ENCODE results near the gene MGAT3.

GRCh38 chr22:39529487-39529851 lies 72.7 kb downstream of the MGAT3 start:
- TF ChIP-seq ARNT (IDR thresholded peaks at IDR 0.05) (no peak), ELF4 (IDR thresholded peaks at IDR 0.05) (no peak), NFRKB (IDR thresholded peaks at IDR 0.05) (no peak), FOXK2 (IDR thresholded peaks at IDR 0.05) (no peak), FOXA1 (IDR thresholded peaks at IDR 0.05) (no peak)
